ENCODE measurements around the gene RARB.

GRCh38 chr3:25486932-25487331 lies 58.9 kb downstream of the RARB start:
- TF ChIP-seq ISL1 (CRISPR knock-in tag; IDR thresholded peaks at IDR 0.05) (no peak), TSHZ2 (CRISPR knock-in tag; IDR thresholded peaks at IDR 0.05) (no peak), CSRNP3 (CRISPR knock-in tag; IDR thresholded peaks at IDR 0.05) (no peak), ZNF70 (CRISPR knock-in tag; IDR thresholded peaks at IDR 0.05) (no peak), CREB5 (CRISPR knock-in tag; IDR thresholded peaks at IDR 0.05; ENCODE audit: low read depth) (no peak), ARNTL (CRISPR knock-in tag; IDR thresholded peaks at IDR 0.05; ENCODE audit: borderline replicate concordance, low read depth) (no peak)

Data from SK-N-SH treated with all-trans-retinoic acid at 6 μM for 48 hours (cell line).